ENCODE measurements around the gene ADGRG3.
"Not testable (repeated sequence)": the region's sequence is repeated elsewhere in the genome, so short reads cannot be mapped to it uniquely, and the experiment has no call there.

Gene ADGRG3

DNA sequence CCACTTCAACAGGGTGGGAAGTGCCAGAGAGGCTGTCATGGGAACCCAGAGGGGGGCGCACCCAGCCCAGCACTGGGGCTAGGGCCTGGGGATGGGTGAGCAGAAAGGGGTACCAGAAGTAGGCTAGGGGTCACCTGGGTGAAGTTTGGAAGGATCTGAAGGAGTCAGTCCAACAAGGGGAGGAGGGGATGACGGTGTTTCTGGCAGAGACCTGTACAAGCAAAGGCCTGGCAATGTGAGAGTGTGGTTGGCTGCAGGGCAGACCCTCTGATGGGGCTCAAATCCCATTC is 54.0 kb downstream of the ADGRG3 start:
- DNase-seq = no peak

DNA sequence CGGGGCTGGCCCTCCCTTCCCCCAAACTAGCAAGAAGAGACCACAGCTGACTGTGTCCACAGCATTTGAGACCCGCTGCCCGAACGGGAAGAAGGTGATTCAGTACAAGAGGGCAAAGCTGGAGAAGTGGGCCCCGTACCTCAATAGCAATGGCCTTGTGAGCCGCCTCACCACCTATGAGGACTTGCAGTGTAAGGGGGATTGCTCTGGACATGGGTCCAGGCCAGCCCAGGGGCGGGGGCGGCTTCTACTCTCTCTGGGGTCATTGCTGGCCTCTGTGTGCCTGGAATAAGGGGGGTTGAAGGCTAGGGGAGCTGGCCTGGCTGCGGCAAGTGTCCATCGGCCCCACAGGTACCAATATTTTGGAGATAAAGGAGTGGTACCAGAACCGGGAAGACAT is 54.5 kb downstream of the ADGRG3 start:
- DNase-seq = no peak

DNA sequence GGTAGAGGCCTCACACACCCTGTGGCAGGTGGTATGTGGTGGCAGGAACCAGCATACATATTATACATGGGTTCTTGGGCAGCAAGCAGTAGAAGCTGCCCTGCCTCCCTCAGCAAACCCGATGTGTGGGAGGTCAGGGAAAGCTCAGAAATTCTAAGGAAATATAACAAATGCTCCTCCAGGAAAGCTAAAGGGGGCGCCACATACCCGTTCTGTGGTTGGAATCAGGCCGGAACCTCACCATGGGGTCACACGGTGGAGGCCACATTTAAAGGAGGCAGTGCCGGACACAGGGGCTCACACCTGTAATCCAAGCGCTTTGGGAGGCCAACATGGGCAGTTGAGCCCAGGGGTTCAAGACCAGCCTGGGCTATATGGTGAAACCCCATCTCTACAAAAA is 55.1 kb downstream of the ADGRG3 start:
- no peak for DNase-seq

DNA sequence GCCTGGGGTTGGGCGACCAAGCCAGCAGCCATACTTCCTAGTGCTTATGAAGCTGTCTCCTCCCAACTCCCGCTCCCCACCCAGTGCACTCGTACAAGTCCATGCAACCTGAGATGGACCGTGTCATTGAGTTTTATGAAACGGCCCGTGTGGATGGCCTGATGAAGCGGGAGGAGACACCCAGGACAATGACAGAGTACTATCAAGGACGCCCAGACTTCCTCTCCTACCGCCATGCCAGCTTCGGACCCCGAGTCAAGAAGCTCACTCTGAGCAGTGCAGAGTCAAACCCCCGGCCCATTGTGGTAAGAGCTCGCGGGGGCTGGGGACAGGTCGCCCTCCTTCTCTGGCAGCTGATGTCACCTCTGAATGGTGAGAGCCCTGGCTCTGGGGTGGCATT is 56.4 kb downstream of the ADGRG3 start:
- no peak for DNase-seq

DNA sequence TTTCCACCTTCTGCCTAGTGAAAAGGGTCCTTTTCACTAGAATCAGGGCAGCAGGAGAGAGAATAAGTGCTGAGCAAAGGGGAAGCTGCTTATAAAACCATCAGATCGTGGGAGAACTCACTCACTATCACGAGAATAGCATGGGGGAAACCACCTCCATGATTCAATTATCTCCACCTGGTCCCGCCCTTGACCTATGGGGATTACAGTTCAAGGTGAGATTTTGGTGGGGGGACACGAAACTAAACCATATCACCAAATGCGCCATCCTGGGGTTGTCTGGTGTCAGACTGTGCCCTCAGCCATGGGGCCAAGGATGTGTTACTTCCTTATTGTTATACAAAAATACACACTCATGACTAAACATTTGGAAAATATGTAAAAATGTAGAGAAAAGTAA is 57.0 kb downstream of the ADGRG3 start:
- DNase-seq = no peak

DNA sequence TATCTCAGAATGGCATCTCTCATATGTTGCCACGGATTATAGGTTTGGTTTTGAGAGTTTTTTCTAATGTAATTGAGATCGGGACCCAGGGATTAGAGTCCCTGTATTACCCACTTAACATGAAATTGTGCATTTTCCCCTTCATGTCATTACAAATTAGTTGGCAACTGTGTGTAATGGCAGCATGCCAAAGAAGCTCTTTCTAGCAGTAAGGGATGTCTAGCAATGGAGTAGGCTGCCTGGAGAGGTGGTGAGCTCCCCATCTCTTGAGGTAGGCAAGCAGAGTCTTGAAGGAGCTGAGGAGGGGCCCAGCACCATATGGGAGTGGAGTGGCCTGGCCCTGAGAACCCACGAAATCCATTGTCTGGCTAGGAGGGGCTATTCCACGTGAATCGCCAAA is 57.4 kb downstream of the ADGRG3 start:
- no peak for DNase-seq

DNA sequence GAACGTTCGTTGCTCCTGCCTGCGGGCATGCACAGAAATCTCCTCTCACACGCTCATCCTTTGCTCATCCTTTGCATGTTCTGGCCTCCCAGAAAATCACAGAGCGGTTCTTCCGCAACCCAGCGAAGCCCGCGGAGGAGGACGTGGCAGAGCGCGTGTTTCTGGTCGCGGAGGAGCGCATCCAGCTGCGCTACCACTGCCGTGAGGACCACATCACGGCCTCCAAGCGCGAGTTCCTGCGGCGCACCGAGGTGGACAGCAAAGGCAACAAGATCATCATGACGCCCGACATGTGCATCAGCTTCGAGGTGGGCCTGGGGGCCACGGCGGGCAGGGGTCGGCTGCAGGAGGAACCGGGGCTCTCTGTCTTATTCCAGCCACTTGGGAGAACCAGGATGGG is 57.9 kb downstream of the ADGRG3 start:
- no peak for DNase-seq

DNA sequence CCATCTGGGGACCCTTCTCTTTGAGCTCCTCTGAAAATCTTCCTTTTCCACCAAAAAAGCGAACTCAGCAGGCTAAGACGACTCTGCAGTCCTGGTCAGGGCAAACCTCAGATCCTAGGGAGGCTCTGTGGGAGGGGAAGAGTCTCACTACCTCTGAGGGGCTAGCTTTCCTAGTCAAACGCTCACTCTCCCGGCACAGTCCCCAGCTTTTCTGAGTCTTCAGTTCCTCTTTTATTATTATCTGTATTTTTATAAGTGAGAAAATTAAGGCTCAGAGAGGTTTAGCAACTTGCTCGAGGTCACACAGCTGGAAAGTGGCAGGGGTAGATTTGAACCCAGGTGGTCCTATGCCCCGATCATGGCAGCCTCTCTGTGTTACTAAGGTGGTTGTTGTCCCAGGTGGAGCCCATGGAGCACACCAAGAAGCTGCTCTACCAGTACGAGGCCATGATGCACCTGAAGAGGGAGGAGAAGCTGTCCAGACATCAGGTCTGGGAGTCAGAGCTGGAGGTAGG is 58.4 kb downstream of the ADGRG3 start:
- DNase-seq = no peak

DNA sequence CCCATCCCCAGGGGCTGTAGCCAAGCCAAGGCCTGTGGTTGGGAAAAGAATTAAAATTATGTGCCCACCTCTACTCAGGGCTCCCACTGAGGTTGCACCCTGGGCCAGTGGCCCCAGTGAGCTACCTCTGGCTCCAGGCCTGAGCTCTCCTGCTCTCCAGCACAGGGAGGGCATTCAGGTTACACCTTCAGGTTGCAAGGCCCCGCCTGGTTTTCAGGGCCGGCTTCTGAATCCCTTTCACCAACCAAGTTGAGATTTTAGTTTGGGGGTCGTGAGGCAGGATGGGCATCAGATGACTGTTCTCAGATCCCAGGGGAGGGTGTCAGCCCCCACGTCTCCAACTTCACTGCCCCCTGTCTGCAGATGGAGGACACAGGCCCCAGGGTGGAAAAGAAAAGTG is 59.5 kb downstream of the ADGRG3 start:
- DNase-seq = no peak

DNA sequence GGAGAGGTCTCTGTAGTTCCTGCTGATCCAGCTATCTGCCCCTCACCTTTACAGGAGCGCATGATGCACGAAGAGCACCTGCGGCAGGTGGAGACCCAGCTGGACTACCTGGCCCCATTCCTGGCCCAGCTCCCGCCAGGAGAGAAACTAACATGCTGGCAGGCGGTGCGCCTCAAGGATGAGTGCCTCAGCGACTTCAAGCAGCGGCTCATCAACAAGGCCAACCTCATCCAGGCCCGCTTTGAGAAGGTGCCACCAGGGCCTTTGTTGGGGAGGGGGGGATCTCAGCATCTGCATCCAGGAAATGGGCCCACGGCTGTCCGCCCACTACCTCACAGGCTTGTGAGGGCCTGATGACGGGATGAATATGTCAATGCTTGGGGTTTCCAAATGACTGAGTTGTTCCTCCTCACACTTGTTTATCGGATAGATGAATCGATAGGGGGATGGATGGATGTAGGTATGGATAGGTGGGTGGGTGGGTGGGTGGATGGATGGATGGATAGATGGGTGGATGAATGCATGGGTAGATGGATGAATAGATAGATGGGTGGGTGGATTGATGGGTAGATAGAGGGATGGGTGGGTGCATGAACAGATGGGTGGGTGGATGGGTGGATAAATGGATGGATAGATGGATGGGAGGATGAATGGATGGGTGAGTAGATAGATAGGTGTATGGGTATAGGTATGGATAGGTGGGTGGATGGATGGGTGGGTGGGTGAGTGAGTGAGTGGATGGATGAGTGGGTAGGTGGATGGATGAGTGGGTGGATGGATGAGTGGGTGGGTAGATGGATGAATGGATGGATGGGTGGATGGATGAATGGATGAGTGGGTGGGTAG is 60.5 kb downstream of the ADGRG3 start:
- no peak for DNase-seq

DNA sequence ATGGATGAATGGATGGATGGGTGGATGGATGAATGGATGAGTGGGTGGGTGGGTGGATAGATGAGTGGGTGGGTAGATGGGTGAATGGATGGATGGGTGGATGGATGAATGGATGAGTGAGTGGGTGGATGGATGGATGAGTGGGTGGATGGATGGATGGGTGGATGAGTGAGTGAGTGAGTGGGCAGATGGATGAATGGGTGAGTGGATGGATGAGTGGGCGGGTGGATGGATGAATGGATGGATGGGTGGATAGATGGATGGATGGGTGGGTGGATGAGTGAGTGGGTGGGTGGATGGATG is 61.0 kb downstream of the ADGRG3 start:
- DNase-seq = no peak

DNA sequence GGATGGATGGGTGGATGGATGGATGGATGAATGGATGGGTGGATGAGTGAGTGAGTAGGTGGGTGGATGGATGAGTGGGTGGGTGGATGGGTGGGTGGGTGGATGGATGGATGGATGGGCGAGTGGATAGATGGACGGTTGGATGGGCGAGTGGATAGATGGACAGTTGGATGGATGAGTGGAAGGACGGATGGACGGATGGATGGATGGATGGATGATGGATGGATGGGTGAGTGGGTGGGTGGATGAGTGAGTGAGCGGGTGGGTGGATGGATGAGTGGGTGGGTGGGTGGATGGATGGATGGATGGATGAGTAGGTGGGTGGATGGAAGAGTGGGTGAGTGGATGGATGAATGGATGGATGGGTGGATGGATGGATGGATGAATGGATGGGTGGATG is 61.7 kb downstream of the ADGRG3 start:
- DNase-seq = not testable (repeated sequence)

DNA sequence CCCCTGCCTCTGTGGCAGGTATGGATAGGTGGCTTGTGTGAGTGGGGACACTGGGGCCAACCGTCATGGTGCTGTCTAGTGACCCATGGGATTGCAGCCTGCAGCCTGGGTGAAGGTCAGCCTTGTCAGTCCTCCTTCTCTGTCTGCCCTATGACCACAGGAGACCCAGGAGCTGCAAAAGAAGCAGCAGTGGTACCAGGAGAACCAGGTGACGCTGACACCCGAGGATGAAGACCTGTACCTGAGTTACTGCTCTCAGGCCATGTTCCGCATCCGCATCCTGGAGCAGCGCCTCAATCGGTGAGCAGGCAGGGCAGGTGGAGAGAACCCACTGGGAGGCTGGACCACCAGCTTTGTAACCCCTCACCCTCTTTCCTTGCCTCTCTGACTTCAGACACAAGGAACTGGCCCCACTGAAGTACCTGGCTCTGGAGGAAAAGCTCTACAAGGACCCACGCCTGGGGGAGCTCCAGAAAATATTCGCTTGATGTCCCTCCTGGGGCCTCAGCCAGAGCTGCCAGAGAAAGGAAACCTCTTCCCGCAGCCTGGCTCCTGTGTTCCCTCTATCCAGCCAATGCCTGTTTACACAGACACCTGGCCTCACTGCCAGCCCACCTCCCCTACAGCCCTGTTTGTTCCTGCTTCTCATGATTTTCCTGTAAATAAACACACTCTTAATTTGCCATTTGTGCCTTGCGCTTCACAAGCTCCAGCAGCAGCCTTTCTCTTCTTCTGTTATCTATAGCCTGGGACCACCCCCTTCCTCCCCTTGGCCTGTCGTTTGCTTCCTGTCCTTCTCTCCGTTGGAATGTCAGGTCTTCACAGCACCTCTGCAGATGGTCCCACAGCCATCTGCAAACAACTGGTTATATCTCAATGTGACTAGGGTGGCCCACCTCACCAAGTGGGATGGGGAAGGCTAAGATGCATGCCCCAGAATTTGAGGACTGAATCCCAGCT is 62.9 kb downstream of the ADGRG3 start:
- no peak for DNase-seq

DNA sequence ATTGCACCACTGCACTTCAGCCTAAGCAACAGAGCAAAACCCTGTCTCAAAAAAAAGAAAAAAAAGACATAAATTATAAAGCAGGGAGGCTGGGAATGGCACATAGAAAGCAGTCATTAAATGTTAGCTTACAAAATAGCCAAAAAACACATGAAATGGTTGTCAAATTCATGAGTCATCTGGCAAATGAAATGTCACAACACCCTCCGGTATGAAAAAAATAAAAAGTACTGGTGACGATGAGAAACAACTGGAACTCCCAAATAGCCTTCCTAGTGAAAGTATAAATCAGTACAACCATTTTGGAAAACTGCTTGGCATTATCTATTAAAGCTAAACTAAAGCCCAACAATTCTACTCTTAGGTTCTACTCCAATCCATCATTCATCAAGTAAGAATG is 63.9 kb downstream of the ADGRG3 start:
- DNase-seq = no peak

DNA sequence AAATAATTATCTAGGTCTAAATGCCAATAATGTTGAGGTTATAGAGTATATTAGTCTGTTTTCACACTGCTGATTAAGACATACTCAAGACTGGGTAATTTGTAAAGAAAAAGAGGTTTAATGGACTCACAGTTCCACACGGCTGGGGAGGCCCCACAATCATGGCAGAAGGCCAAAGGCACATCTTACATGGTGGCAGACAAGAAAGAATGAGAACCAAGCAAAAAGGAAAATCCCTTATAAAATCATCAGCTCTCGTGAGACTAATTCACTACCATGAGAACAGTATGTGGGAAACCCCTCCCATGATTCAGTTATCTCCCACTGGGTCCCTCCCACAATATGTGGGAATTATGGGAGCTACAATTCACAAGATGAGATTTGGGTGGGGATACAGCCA is 64.6 kb downstream of the ADGRG3 start:
- DNase-seq = no peak

DNA sequence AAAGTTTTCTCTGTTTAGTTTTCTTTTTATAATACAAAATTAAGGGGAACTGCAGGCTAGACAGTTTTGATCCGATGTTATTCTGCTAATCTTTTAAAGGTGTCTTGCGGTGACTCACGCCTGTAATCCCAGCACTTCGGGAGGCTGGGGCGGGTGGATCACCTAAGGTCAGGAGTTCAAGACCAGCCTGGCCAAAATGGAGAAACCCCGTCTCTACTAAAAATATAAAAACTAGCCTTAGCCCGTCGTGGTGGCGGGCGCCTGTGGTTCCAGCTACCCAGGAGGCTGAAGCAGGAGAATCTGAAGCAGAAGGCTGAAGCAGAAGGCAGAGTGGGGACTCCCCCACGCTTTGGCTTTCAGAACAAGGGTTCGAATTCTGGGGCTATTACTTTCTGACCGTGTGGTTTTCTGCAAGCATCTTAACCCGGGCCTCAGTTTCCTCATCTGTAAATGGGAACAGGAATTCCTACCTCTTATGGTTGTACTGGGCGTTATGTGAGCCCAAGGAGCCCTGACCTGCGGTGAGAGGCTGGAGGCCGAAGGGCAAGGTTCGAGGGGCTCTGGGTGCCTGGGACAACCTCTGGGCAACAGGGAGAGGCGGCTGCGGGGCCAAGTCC is 66.3 kb downstream of the ADGRG3 start:
- DNase-seq = no peak

DNA sequence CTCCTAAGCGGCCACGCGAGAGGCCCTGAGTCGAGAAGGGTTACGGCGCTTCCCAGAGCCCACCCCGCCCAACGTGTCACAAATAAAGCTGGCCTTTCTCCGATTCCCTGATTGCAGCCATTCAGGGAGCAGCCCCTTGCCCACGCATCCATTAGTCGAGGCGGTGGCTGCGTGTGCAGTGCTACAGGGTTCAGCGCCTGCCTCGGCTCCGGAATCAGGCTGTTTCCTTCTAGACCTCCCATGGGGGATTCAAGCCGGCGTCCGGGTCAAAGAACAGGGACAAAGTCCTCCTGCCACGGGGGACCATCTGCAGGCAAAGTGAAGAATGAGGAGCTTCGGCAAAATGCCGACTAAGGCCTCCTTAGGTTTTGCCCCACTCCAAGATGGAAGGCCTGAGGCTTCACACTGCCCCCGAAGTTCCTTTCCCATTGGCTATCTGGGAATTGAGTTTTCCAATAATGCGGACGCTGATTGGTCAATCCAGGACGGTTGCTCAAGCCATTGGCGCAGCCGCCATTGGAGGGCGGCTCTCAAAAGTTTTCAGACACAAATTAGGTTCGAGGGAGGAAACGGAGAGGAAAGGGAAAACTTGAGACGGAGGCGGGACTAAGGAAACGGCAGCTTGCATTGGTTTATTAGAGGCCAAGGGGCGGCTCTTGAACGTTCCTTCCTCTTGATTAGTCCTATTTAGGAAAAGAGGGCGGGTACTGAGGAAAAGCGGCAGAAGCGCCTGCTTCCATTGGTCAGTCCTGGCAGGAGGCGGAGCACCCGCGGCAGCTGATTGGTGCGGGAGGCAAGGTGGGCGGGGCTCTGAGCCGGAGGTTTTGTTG is 67.0 kb downstream of the ADGRG3 start:
- peak; percentile 100 for DNase-seq

DNA sequence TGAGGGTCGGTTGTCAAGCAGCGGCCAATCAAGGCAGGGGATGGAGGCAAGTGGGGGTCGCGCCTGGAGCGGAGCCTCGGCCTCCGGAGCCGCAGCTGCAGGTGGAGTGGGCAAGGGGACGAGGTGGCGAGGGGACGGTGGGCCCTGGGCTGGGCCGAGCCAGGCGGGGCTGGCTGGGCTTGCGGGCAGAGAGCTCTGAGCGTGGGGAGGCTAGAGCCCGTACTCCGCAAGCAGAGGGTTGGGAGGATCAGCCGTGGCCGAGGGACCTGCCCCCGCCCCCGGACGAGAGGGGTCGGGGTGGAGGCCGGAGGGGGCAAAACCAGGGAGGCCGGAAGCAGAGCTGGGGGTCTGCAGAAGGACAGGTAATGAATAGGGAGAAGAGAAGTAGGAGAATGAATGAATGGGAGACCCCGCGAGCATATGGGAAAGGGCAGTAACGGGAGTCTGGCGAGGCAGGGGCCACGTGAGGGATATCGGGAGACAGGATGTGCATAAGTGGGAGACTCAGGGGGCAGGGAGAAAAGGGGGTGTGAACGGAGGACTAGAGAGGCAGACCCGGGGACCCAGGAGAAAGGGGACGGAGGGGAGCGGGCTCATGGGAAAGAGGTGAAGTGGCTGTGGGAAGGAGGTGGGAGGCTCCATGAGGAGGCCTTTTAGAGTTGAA is 67.8 kb downstream of the ADGRG3 start, which contains the start of gene KATNB1:
KATNB1 (plus strand) TSS at position 16 of the 664 bp plus-strand sequence. CDS start 1,474 bp downstream, outside the sequence.
- peak; percentile 44 for DNase-seq

DNA sequence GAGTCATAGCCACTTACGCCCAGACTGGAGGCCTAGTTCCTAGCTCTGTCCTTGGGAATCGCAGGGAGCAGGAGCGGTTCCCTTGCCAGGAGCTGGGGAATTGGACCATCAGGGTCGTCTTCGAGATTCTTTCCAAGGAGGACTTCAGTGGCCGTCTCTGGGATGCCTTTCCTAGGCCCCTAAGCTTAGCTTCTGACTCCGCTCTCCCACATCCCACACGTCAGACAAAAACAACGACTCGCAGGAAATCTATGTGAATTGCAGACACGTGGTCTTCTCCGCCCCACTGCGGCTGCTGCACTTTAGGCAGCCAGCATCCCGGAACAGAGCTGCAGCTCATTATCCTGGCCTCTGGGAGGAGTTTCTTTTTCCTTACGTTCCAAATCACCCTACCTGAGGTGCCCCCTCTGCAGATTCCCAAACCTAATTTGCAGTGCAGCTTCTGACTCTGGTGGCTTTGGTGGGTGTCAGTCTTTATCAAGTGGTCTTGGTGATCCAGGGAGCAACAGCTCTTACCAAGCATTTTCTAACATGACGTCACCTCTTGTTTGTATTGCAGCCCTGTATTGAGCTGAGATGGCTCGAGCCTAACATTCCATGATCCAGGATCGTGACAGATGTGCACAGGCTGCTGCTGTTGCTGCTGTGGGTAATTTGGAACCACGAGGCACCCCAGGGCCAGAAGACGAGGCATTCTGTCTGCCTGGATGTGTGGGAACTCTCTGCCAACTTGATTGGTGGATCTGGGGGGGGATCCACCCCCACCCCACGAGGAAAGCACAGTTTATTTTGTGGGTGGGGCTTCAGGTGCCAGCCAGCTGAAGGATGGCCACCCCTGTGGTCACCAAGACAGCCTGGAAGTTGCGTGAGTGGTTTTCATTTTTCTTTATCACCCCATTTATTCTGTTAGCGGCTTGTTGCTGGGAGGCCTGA is 68.6 kb downstream of the ADGRG3 start:
- DNase-seq = peak; percentile 44

DNA sequence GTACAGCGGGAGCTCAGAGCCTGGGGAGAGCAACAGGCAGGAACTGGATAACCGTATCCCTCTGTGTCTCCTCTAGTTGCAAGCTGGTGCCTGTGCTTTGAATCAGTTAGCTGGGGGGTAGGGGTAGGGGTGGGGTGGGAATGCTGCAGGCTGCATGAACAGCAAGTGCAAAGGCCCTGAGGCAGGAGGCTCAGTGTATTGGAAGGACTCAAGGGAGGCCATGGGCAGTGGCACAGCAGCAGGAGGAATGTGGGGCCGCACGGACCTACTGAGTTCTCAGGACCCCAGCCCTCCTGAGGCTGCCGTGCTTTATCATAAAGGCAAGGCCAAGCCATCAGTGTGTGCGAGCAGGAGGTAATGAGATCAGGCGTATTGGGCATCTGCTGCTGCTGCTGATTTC is 70.7 kb downstream of the ADGRG3 start:
- DNase-seq = no peak

Measured in NCI-H1092 treated with DMSO at 0.1 percent for 48 hours (cell line).